ENCODE results near the gene PTPRM.

GRCh38 chr18:8349608-8350323 lies 782.6 kb downstream of the PTPRM start:
- TF ChIP-seq CTCF (IDR thresholded peaks at IDR 0.05; ENCODE audit: poor library complexity, severe bottlenecking) (no peak), MXI1 (conservative IDR thresholded peaks at IDR 0.05; ENCODE audit: poor library complexity, severe bottlenecking) (no peak), POLR2AphosphoS5 (IDR thresholded peaks at IDR 0.05) (no peak), REST (IDR thresholded peaks at IDR 0.05; ENCODE audit: borderline replicate concordance) (no peak), EP300 (conservative IDR thresholded peaks at IDR 0.05; ENCODE audit: poor library complexity, severe bottlenecking) (no peak), EZH2 (IDR thresholded peaks at IDR 0.05; ENCODE audit: borderline replicate concordance, insufficient read depth, low read length, poor library complexity, severe bottlenecking) (no peak), SMC3 (conservative IDR thresholded peaks at IDR 0.05; ENCODE audit: poor library complexity) (no peak), RAD21 (conservative IDR thresholded peaks at IDR 0.05) (no peak)
